ENCODE data around the gene TDRD12.

The TDRD12 gene

GRCh38 chr19:32719611-32720059 is at the start of gene TDRD12:
TDRD12 (plus strand) TSS chr19:32719767; CDS start chr19:32720073, 306 bp downstream.
- Mint-ChIP-seq H3K27ac (no peak within 1 kb of the TSS), H3K36me3 (ENCODE audit: low read depth) (peaks cover 16% of the 10 kb centered on the region), H3K27me3 (ENCODE audit: low read depth) (no peaks in the 10 kb centered on the region), H3K4me3 (no peak within 1 kb of the TSS), H3K4me1 (no peaks in the 10 kb centered on the region), H3K9me3 (peaks cover 2% of the 10 kb centered on the region)
- no peak for TF ChIP-seq CTCF (IDR thresholded peaks at IDR 0.05; ENCODE audit: unreplicated experiment in 3 of 3)

GRCh38 chr19:32671883-32672593 is 47.5 kb upstream of the TDRD12 start:
- H3K27me3 Mint-ChIP-seq (ENCODE audit: low read depth), result peaks cover 21% of the 10 kb centered on the region
- H3K9me3 Mint-ChIP-seq, result no peaks in the 10 kb centered on the region
- no peak overlapping the region for H3K27ac Mint-ChIP-seq
- peak overlapping the region; percentile 96 to 97 (median 97) for H3K4me3 Mint-ChIP-seq
- no peaks in the 10 kb centered on the region for H3K36me3 Mint-ChIP-seq (ENCODE audit: low read depth)
- TF ChIP-seq CTCF (IDR thresholded peaks at IDR 0.05; ENCODE audit: unreplicated experiment in 3 of 3), result no peak
- peaks cover 25% of the 10 kb centered on the region for H3K4me1 Mint-ChIP-seq

- no peak for TF ChIP-seq CTCF (IDR thresholded peaks at IDR 0.05; ENCODE audit: unreplicated experiment in 3 of 3)
- H3K4me1 Mint-ChIP-seq, result peaks cover 33% of the 10 kb centered on the region
- H3K9me3 Mint-ChIP-seq, result no peaks in the 10 kb centered on the region
- H3K4me3 Mint-ChIP-seq, result peak overlapping the region; percentile 96 to 97 (median 97)
- H3K27me3 Mint-ChIP-seq (ENCODE audit: low read depth), result peaks cover 29% of the 10 kb centered on the region
- no peak overlapping the region for H3K27ac Mint-ChIP-seq
- no peaks in the 10 kb centered on the region for H3K36me3 Mint-ChIP-seq (ENCODE audit: low read depth)
Observed at GRCh38 chr19:32672841-32673240, 46.7 kb upstream of the TDRD12 start.

GRCh38 chr19:32673573-32673972 is 46.0 kb upstream of the TDRD12 start:
- no peak for TF ChIP-seq CTCF (IDR thresholded peaks at IDR 0.05; ENCODE audit: unreplicated experiment in 3 of 3)
- no peaks in the 10 kb centered on the region for H3K36me3 Mint-ChIP-seq (ENCODE audit: low read depth)
- H3K4me1 Mint-ChIP-seq, result peaks cover 34% of the 10 kb centered on the region
- H3K9me3 Mint-ChIP-seq, result no peaks in the 10 kb centered on the region
- peaks cover 34% of the 10 kb centered on the region for H3K27me3 Mint-ChIP-seq (ENCODE audit: low read depth)
- H3K27ac Mint-ChIP-seq, result no peak overlapping the region
- H3K4me3 Mint-ChIP-seq, result peak overlapping the region; percentile 96 to 97 (median 97)

GRCh38 chr19:32674153-32674930 is 45.2 kb upstream of the TDRD12 start:
- Mint-ChIP-seq H3K4me1 (peaks cover 32% of the 10 kb centered on the region), H3K27me3 (ENCODE audit: low read depth) (peaks cover 37% of the 10 kb centered on the region), H3K36me3 (ENCODE audit: low read depth) (no peaks in the 10 kb centered on the region), H3K27ac (peak overlapping the region; percentile 10 to 56 (median 28)), H3K9me3 (no peaks in the 10 kb centered on the region), H3K4me3 (peak overlapping the region; percentile 96 to 97 (median 97))
- TF ChIP-seq CTCF (IDR thresholded peaks at IDR 0.05; ENCODE audit: unreplicated experiment in 3 of 3), result no peak

Data from nephron (organoid).